Activated naive CD4-positive, alpha-beta T cell treated with anti-CD3 and anti-CD28 coated beads, Interleukin-2, amount 50 U/mL, for 24 hours (primary cell): ENCODE measurements around the gene OLFM3.

Source experiments
- H3K27ac Mint-ChIP-seq: one replicate; pipeline ENCODE4 v1.8.0; 2021; ENCODE audit warnings: mild to moderate bottlenecking, mixed read lengths
- H3K27me3 Mint-ChIP-seq: one replicate; pipeline ENCODE4 v1.8.0; 2021; ENCODE audit warnings: mixed read lengths
- H3K36me3 Mint-ChIP-seq: one replicate; pipeline ENCODE4 v1.8.0; 2021; ENCODE audit warnings: mixed read lengths
- H3K4me1 Mint-ChIP-seq: one replicate; pipeline ENCODE4 v1.8.0; 2021; ENCODE audit warnings: mixed read lengths
- H3K4me3 Mint-ChIP-seq: one replicate; pipeline ENCODE4 v1.8.0; 2021; ENCODE audit warnings: mild to moderate bottlenecking, mixed read lengths
- H3K9me3 Mint-ChIP-seq: one replicate; pipeline ENCODE4 v1.8.0; 2021; ENCODE audit warnings: mixed read lengths

Gene OLFM3

GRCh38 chr1:101996825-101997465, at the start of gene OLFM3:
Gene OLFM3, minus strand, starts transcription at chr1:101996926.
- Mint-ChIP-seq H3K27me3 (peaks cover 19% of the 10 kb centered on the region), H3K36me3 (no peaks in the 10 kb centered on the region), H3K4me3 (no peak within 1 kb of the TSS), H3K9me3 (peaks cover 10% of the 10 kb centered on the region), H3K4me1 (no peaks in the 10 kb centered on the region), H3K27ac (no peak within 1 kb of the TSS)

GRCh38 chr1:102045752-102046151, 49.0 kb upstream of the OLFM3 start:
- Mint-ChIP-seq H3K27ac (no peak overlapping the region), H3K36me3 (no peaks in the 10 kb centered on the region), H3K27me3 (no peaks in the 10 kb centered on the region), H3K4me1 (no peaks in the 10 kb centered on the region), H3K9me3 (no peaks in the 10 kb centered on the region), H3K4me3 (no peak overlapping the region)

GRCh38 chr1:102032534-102032933, 35.8 kb upstream of the OLFM3 start:
- Mint-ChIP-seq H3K36me3 (no peaks in the 10 kb centered on the region), H3K27ac (no peak overlapping the region), H3K9me3 (no peaks in the 10 kb centered on the region), H3K4me3 (no peak overlapping the region), H3K4me1 (no peaks in the 10 kb centered on the region), H3K27me3 (no peaks in the 10 kb centered on the region)

GRCh38 chr1:102019530-102019929, 22.8 kb upstream of the OLFM3 start:
- Mint-ChIP-seq H3K36me3 (no peaks in the 10 kb centered on the region), H3K27ac (no peak overlapping the region), H3K9me3 (peaks cover 4% of the 10 kb centered on the region), H3K4me3 (no peak overlapping the region), H3K4me1 (no peaks in the 10 kb centered on the region), H3K27me3 (no peaks in the 10 kb centered on the region)

GRCh38 chr1:102015728-102016127, 19.0 kb upstream of the OLFM3 start:
- H3K27me3 Mint-ChIP-seq, result no peaks in the 10 kb centered on the region
- no peak overlapping the region for H3K27ac Mint-ChIP-seq
- no peaks in the 10 kb centered on the region for H3K36me3 Mint-ChIP-seq
- H3K9me3 Mint-ChIP-seq, result no peaks in the 10 kb centered on the region
- H3K4me1 Mint-ChIP-seq, result no peaks in the 10 kb centered on the region
- H3K4me3 Mint-ChIP-seq, result no peak overlapping the region

- H3K9me3 Mint-ChIP-seq, result peaks cover 13% of the 10 kb centered on the region
- H3K27ac Mint-ChIP-seq, result no peak overlapping the region
- H3K4me3 Mint-ChIP-seq, result no peak overlapping the region
- peaks cover 6% of the 10 kb centered on the region for H3K27me3 Mint-ChIP-seq
- no peaks in the 10 kb centered on the region for H3K4me1 Mint-ChIP-seq
- no peaks in the 10 kb centered on the region for H3K36me3 Mint-ChIP-seq
Measured at GRCh38 chr1:102002057-102002456, 5.3 kb upstream of the OLFM3 start.

GRCh38 chr1:101995984-101996745, 561 bp downstream of the OLFM3 start:
- no peaks in the 10 kb centered on the region for H3K36me3 Mint-ChIP-seq
- no peak overlapping the region for H3K27ac Mint-ChIP-seq
- no peaks in the 10 kb centered on the region for H3K4me1 Mint-ChIP-seq
- H3K27me3 Mint-ChIP-seq, result peaks cover 19% of the 10 kb centered on the region
- H3K4me3 Mint-ChIP-seq, result no peak overlapping the region
- H3K9me3 Mint-ChIP-seq, result peaks cover 10% of the 10 kb centered on the region

GRCh38 chr1:101993710-101994109, 3.0 kb downstream of the OLFM3 start:
- Mint-ChIP-seq H3K4me1 (no peaks in the 10 kb centered on the region), H3K27ac (no peak overlapping the region), H3K9me3 (peaks cover 10% of the 10 kb centered on the region), H3K36me3 (no peaks in the 10 kb centered on the region), H3K4me3 (no peak overlapping the region), H3K27me3 (peaks cover 19% of the 10 kb centered on the region)

- Mint-ChIP-seq H3K36me3 (no peaks in the 10 kb centered on the region), H3K27me3 (peaks cover 19% of the 10 kb centered on the region), H3K27ac (no peak overlapping the region), H3K9me3 (peaks cover 10% of the 10 kb centered on the region), H3K4me3 (no peak overlapping the region), H3K4me1 (no peaks in the 10 kb centered on the region)
Measured at GRCh38 chr1:101992821-101993575, 3.7 kb downstream of the OLFM3 start.

- Mint-ChIP-seq H3K27me3 (no peaks in the 10 kb centered on the region), H3K9me3 (no peaks in the 10 kb centered on the region), H3K4me3 (no peak overlapping the region), H3K36me3 (no peaks in the 10 kb centered on the region), H3K4me1 (no peaks in the 10 kb centered on the region), H3K27ac (no peak overlapping the region)
Measured at GRCh38 chr1:101980974-101981373, 15.8 kb downstream of the OLFM3 start.

GRCh38 chr1:101977266-101977665, 19.5 kb downstream of the OLFM3 start:
- H3K4me1 Mint-ChIP-seq, result no peaks in the 10 kb centered on the region
- no peak overlapping the region for H3K27ac Mint-ChIP-seq
- no peaks in the 10 kb centered on the region for H3K36me3 Mint-ChIP-seq
- no peak overlapping the region for H3K4me3 Mint-ChIP-seq
- peaks cover 2% of the 10 kb centered on the region for H3K27me3 Mint-ChIP-seq
- no peaks in the 10 kb centered on the region for H3K9me3 Mint-ChIP-seq

- Mint-ChIP-seq H3K27me3 (peaks cover 2% of the 10 kb centered on the region), H3K9me3 (no peaks in the 10 kb centered on the region), H3K27ac (no peak overlapping the region), H3K4me1 (no peaks in the 10 kb centered on the region), H3K4me3 (no peak overlapping the region), H3K36me3 (no peaks in the 10 kb centered on the region)
Measured at GRCh38 chr1:101976161-101976560, 20.6 kb downstream of the OLFM3 start.

GRCh38 chr1:101975371-101975770, 21.4 kb downstream of the OLFM3 start:
- Mint-ChIP-seq H3K4me1 (no peaks in the 10 kb centered on the region), H3K9me3 (no peaks in the 10 kb centered on the region), H3K4me3 (no peak overlapping the region), H3K36me3 (no peaks in the 10 kb centered on the region), H3K27me3 (peaks cover 2% of the 10 kb centered on the region), H3K27ac (no peak overlapping the region)

GRCh38 chr1:101974599-101975274, 22.0 kb downstream of the OLFM3 start:
- peaks cover 2% of the 10 kb centered on the region for H3K27me3 Mint-ChIP-seq
- H3K9me3 Mint-ChIP-seq, result no peaks in the 10 kb centered on the region
- no peak overlapping the region for H3K27ac Mint-ChIP-seq
- no peaks in the 10 kb centered on the region for H3K4me1 Mint-ChIP-seq
- no peaks in the 10 kb centered on the region for H3K36me3 Mint-ChIP-seq
- H3K4me3 Mint-ChIP-seq, result no peak overlapping the region

- H3K4me3 Mint-ChIP-seq, result no peak overlapping the region
- no peaks in the 10 kb centered on the region for H3K9me3 Mint-ChIP-seq
- H3K4me1 Mint-ChIP-seq, result no peaks in the 10 kb centered on the region
Measured at GRCh38 chr1:101971304-101971703, 25.4 kb downstream of the OLFM3 start.

More at GRCh38 chr1:101971304-101971703, 25.4 kb downstream of the OLFM3 start:
- no peaks in the 10 kb centered on the region for H3K36me3 Mint-ChIP-seq
- no peak overlapping the region for H3K27ac Mint-ChIP-seq
- peaks cover 3% of the 10 kb centered on the region for H3K27me3 Mint-ChIP-seq
